SK-N-MC (cell line): ENCODE data around the gene DENND1B.

Source experiments
- DNase-seq: peaks from one replicate; pipeline ENCODE4 v3.0.0-alpha.2; 2011; ENCODE audit warnings: low read depth, low spot score
- H3K27ac ChIP-seq: fragments of 200-600 bp; sonication (generic); 2 replicates; pipeline ENCODE4 v1.5.1; 2016; ENCODE audit warnings: mixed run types
- H3K36me3 ChIP-seq: fragments of 200-600 bp; sonication (generic); 2 replicates; pipeline ENCODE4 v1.6.1; 2017; ENCODE audit warnings: antibody characterized with exemption, low read length, mixed read lengths; ENCODE audit not compliant: insufficient read depth
- H3K4me3 ChIP-seq: fragments of 200-600 bp; sonication (generic); 2 replicates; pipeline ENCODE4 v1.5.1; 2016
- H3K9ac ChIP-seq: fragments of 200-600 bp; sonication (generic); 2 replicates; pipeline ENCODE4 v1.8.0; 2017; ENCODE audit warnings: mixed run types, mixed read lengths; ENCODE audit not compliant: insufficient read length
- H3K9me3 ChIP-seq: fragments of 200-600 bp; sonication (generic); 2 replicates; pipeline ENCODE4 v1.6.1; 2017; ENCODE audit warnings: low read depth, mild to moderate bottlenecking, antibody characterized with exemption, low read length, moderate library complexity, mixed read lengths
- EZH2 ChIP-seq: fragments of 200-600 bp; sonication (generic); IDR thresholded peaks from one replicate; pipeline ENCODE4 v1.6.1; 2017; ENCODE audit warnings: antibody characterized with exemption
- FOXP2 ChIP-seq: optimal IDR thresholded peaks from 2 replicates; pipeline ENCODE3; 2011; ENCODE audit warnings: mild to moderate bottlenecking, moderate library complexity; ENCODE audit not compliant: insufficient read depth; ENCODE audit errors: extremely low read length, control extremely low read depth
- POLR2AphosphoS5 ChIP-seq: IDR thresholded peaks from 2 replicates; pipeline ENCODE4 v1.6.1; 2012; ENCODE audit warnings: mild to moderate bottlenecking, low read depth, low read length, borderline replicate concordance

DENND1B gene

GRCh38 chr1:197463142-197463541, 312.1 kb downstream of the DENND1B start:
- TF ChIP-seq EZH2: no peak
- TF ChIP-seq FOXP2: no peak
- TF ChIP-seq POLR2AphosphoS5: no peak

DNA sequence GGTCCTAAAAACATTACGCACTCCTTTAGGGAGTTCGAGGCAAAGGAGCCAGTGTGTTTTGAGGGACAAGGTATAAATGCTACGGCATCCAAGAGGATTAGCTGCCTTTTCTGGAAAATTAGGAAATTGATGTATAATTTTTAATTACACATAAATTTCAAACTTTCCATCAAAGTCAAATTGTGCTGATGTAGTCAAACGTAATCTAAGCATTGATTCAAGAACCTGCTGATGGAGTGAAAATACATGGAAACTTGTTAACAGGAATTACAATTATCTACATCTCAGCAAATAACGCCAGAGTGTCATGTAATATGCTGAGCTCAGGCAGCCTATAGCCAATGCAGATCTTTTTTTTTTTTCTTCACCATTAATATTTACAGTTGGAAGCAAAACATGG, 312.7 kb downstream of the DENND1B start:
- TF ChIP-seq EZH2: no peak
- TF ChIP-seq POLR2AphosphoS5: no peak
- no peak for TF ChIP-seq FOXP2
- no peak for DNase-seq
- Histone ChIP-seq H3K27ac (no peak overlapping the region), H3K9ac (no peak overlapping the region), H3K4me3 (no peak overlapping the region), H3K9me3 (no peaks in the 10 kb centered on the region), H3K36me3 (no peaks in the 10 kb centered on the region)

More at GRCh38 chr1:197463142-197463541, 312.1 kb downstream of the DENND1B start:
- Histone ChIP-seq H3K4me3 (no peak overlapping the region), H3K36me3 (no peaks in the 10 kb centered on the region), H3K9me3 (no peaks in the 10 kb centered on the region), H3K9ac (no peak overlapping the region), H3K27ac (peak overlapping the region; percentile 16; the same call in 1 of the 2 replicates)
- no peak for DNase-seq
